SJSA1 (cell line): ENCODE measurements around the gene ABHD10. TPM values are rescaled to one million over a fixed set of nuclear protein-coding genes. Genes with fewer than 3 reads are reported as not detected.

Experiments used
- DNase-seq, 2 experiments: peaks; one replicate each; pipeline ENCODE4 v3.0.0-alpha.2; 2015 to 2020; ENCODE audit warnings: low spot score in 2 of 2, low read depth in 1 of 2
- H3K27ac ChIP-seq: fragments of 250-450 bp; sonication (Bioruptor Pico); 2 replicates; pipeline ENCODE4 v1.5.1; 2020; ENCODE audit warnings: mild to moderate bottlenecking, moderate library complexity
- H3K27me3 ChIP-seq: fragments of 250-450 bp; sonication (Bioruptor Pico); replicated peaks from 2 replicates; pipeline ENCODE4 v1.5.1; 2020; ENCODE audit warnings: mild to moderate bottlenecking, moderate library complexity
- H3K36me3 ChIP-seq: fragments of 250-450 bp; sonication (Bioruptor Pico); 2 replicates; pipeline ENCODE4 v1.5.1; 2020; ENCODE audit warnings: mild to moderate bottlenecking
- H3K4me1 ChIP-seq: fragments of 250-450 bp; sonication (Bioruptor Pico); replicated peaks from 2 replicates; pipeline ENCODE4 v1.6.1; 2021; ENCODE audit warnings: mild to moderate bottlenecking
- H3K4me3 ChIP-seq: fragments of 250-450 bp; sonication (Bioruptor Pico); 2 replicates; pipeline ENCODE4 v1.5.1; 2020; ENCODE audit warnings: mild to moderate bottlenecking
- H3K9me3 ChIP-seq: fragments of 250-450 bp; sonication (Bioruptor Pico); replicated peaks from 2 replicates; pipeline ENCODE4 v1.5.1; 2020; ENCODE audit warnings: mild to moderate bottlenecking
- total RNA-seq: library from RNA; depleted of rRNA; stranded (reverse); fragments of >200 nt; shearing (Covaris generic); gene quantifications from 2 replicates; pipeline ENCODE4 v1.2.3, GENCODE V29; 2014

Gene ABHD10
- total RNA-seq, 1 experiment from 2014 or later = 33.7 TPM

GRCh38 chr3:111971533-111972130 lies 7.2 kb upstream of the ABHD10 start:
- peaks cover 7% of the 10 kb centered on the region for H3K4me1 ChIP-seq
- H3K36me3 ChIP-seq = peaks cover 49% of the 10 kb centered on the region
- H3K9me3 ChIP-seq = no peaks in the 10 kb centered on the region
- no peak for DNase-seq
- no peaks in the 10 kb centered on the region for H3K27me3 ChIP-seq
- no peak overlapping the region for H3K27ac ChIP-seq
- no peak overlapping the region for H3K4me3 ChIP-seq

- Histone ChIP-seq H3K27ac (no peak overlapping the region), H3K4me3 (no peak overlapping the region), H3K36me3 (peaks cover 42% of the 10 kb centered on the region), H3K27me3 (no peaks in the 10 kb centered on the region), H3K4me1 (no peaks in the 10 kb centered on the region), H3K9me3 (no peaks in the 10 kb centered on the region)
- no peak for DNase-seq
Measured at GRCh38 chr3:111972891-111973290, 5.9 kb upstream of the ABHD10 start.

- Histone ChIP-seq H3K27me3 (no peaks in the 10 kb centered on the region), H3K4me3 (no peak overlapping the region), H3K27ac (no peak overlapping the region), H3K9me3 (no peaks in the 10 kb centered on the region), H3K36me3 (peaks cover 23% of the 10 kb centered on the region), H3K4me1 (no peaks in the 10 kb centered on the region; the same call in 1 of the 2 replicates)
- no peak for DNase-seq
Measured at GRCh38 chr3:111975131-111975530, 3.7 kb upstream of the ABHD10 start.

GRCh38 chr3:111976254-111976653 lies 2.6 kb upstream of the ABHD10 start:
- Histone ChIP-seq H3K4me1 (no peaks in the 10 kb centered on the region; the same call in 1 of the 2 replicates), H3K4me3 (no peak overlapping the region), H3K36me3 (peaks cover 13% of the 10 kb centered on the region), H3K9me3 (no peaks in the 10 kb centered on the region), H3K27me3 (no peaks in the 10 kb centered on the region), H3K27ac (no peak overlapping the region)
- DNase-seq = no peak

GRCh38 chr3:111979434-111980038 lies 710 bp downstream of the ABHD10 start:
- Histone ChIP-seq H3K27me3 (no peaks in the 10 kb centered on the region), H3K36me3 (peaks cover 16% of the 10 kb centered on the region), H3K27ac (peak overlapping the region; percentile 30), H3K4me3 (peak overlapping the region; percentile 77), H3K4me1 (no peaks in the 10 kb centered on the region; the same call in 1 of the 2 replicates), H3K9me3 (no peaks in the 10 kb centered on the region)
- peak in 1 of 2 experiments; percentile 15 for DNase-seq

- H3K36me3 ChIP-seq = peaks cover 18% of the 10 kb centered on the region
- H3K4me3 ChIP-seq = no peak overlapping the region
- no peaks in the 10 kb centered on the region; the same call in 1 of the 2 replicates for H3K4me1 ChIP-seq
- H3K27ac ChIP-seq = no peak overlapping the region
- no peak for DNase-seq
- H3K27me3 ChIP-seq = no peaks in the 10 kb centered on the region
- H3K9me3 ChIP-seq = no peaks in the 10 kb centered on the region
Measured at GRCh38 chr3:111980716-111981456, 2.1 kb downstream of the ABHD10 start.

- H3K27me3 ChIP-seq = no peaks in the 10 kb centered on the region
- no peak overlapping the region for H3K27ac ChIP-seq
- H3K4me3 ChIP-seq = no peak overlapping the region
- H3K36me3 ChIP-seq = peaks cover 21% of the 10 kb centered on the region
- no peak for DNase-seq
- no peaks in the 10 kb centered on the region; the same call in 1 of the 2 replicates for H3K4me1 ChIP-seq
- H3K9me3 ChIP-seq = no peaks in the 10 kb centered on the region
Measured at GRCh38 chr3:111981457-111981763, 2.6 kb downstream of the ABHD10 start.

- Histone ChIP-seq H3K9me3 (no peaks in the 10 kb centered on the region), H3K27ac (no peak overlapping the region), H3K4me3 (no peak overlapping the region), H3K4me1 (no peaks in the 10 kb centered on the region; the same call in 1 of the 2 replicates), H3K27me3 (no peaks in the 10 kb centered on the region), H3K36me3 (peaks cover 47% of the 10 kb centered on the region)
- no peak for DNase-seq
Measured at GRCh38 chr3:111984636-111985298, 5.9 kb downstream of the ABHD10 start.

- no peak for DNase-seq
- Histone ChIP-seq H3K9me3 (no peaks in the 10 kb centered on the region), H3K27me3 (no peaks in the 10 kb centered on the region), H3K4me1 (no peaks in the 10 kb centered on the region), H3K36me3 (peaks cover 55% of the 10 kb centered on the region), H3K27ac (no peak overlapping the region), H3K4me3 (no peak overlapping the region)
Measured at GRCh38 chr3:111986800-111987199, 8.0 kb downstream of the ABHD10 start.

- H3K9me3 ChIP-seq = no peaks in the 10 kb centered on the region
- no peak overlapping the region for H3K27ac ChIP-seq
- peak in 1 of 2 experiments; percentile 35 for DNase-seq
- no peaks in the 10 kb centered on the region for H3K27me3 ChIP-seq
- no peaks in the 10 kb centered on the region for H3K4me1 ChIP-seq
- H3K36me3 ChIP-seq = peaks cover 46% of the 10 kb centered on the region
- H3K4me3 ChIP-seq = no peak overlapping the region
Measured at GRCh38 chr3:111989061-111989678, 10.3 kb downstream of the ABHD10 start.

- Histone ChIP-seq H3K36me3 (peaks cover 23% of the 10 kb centered on the region), H3K4me3 (no peak overlapping the region), H3K9me3 (no peaks in the 10 kb centered on the region), H3K27ac (no peak overlapping the region), H3K4me1 (no peaks in the 10 kb centered on the region), H3K27me3 (no peaks in the 10 kb centered on the region)
- DNase-seq = no peak
Measured at GRCh38 chr3:111993038-111993437, 14.2 kb downstream of the ABHD10 start.

GRCh38 chr3:111998636-111999483 lies 20.0 kb downstream of the ABHD10 start, which contains the start of gene TAGLN3:
TSS of gene TAGLN3 (plus strand) at chr3:111998922. CDS start at chr3:111999423, 501 bp downstream.
- no peaks in the 10 kb centered on the region for H3K9me3 ChIP-seq
- H3K4me3 ChIP-seq = no peak within 1 kb of the TSS
- DNase-seq = no peak
- no peaks in the 10 kb centered on the region for H3K36me3 ChIP-seq
- H3K27ac ChIP-seq = no peak within 1 kb of the TSS
- H3K27me3 ChIP-seq = no peaks in the 10 kb centered on the region
- peaks cover 5% of the 10 kb centered on the region; the same call in 1 of the 2 replicates for H3K4me1 ChIP-seq
